K562 (cell line): ENCODE results near the gene COBLL1. TPM values are rescaled to one million over a fixed set of nuclear protein-coding genes. Genes with fewer than 3 reads are reported as not detected.

Source experiments
- ATAC-seq: fragments of 200-7000 bp; cut with Tn5 transposase; 3 replicates; pipeline ENCODE4 v1.9.1; 2020; ENCODE audit warnings: moderate library complexity
- BruUV-seq: library from RNA; stranded (reverse); fragments of 400-500 nt; replicated peaks from 2 replicates; lab custom pipeline; 2021; lab: Mats Ljungman, UMichigan
- CTCF ChIA-PET: fragments of 300-600 bp; formaldehyde crosslinking; extraction: SDS; loops from one replicate; lab custom pipeline; 2021; ENCODE audit warnings: low intra/inter-chr PET ratio; lab: Yijun Ruan, JAX
- POLR2A ChIA-PET: fragments of 300-600, 350-650 bp; sonication (Branson Sonifier 250); formaldehyde crosslinking; extraction: SDS; loops from one replicate; lab custom pipeline; 2021; ENCODE audit warnings: antibody characterized with exemption, inconsistent platforms; lab: Yijun Ruan, JAX
- DNase-seq, 4 experiments: peaks; one replicate each; pipeline versions ENCODE4 v3.0.0 to v3.0.0-alpha.2; 2011 to 2018; ENCODE audit warnings: low spot score in 3 of 4, mixed read lengths in 3 of 4; ENCODE audit errors: extremely low read depth in 1 of 4
- FAIRE-seq: peaks from 2 replicates; lab custom pipeline; 2011; peaks lifted over from hg19 to GRCh38; lab: Jason Lieb, UNC
- H2AFZ ChIP-seq: 2 replicates; pipeline ENCODE4 v1.6.0; 2011; ENCODE audit warnings: low read depth, low read length, control low read depth, inconsistent platforms
- H3K27ac ChIP-seq: fragments of 200-600 bp; 3 replicates; pipeline ENCODE4 v1.8.0; 2011; ENCODE audit warnings: low read depth, mild to moderate bottlenecking, control low read depth, inconsistent platforms, low read length, moderate library complexity, mixed read lengths; ENCODE audit errors: extremely low read depth
- H3K27me3 ChIP-seq, 2 experiments: fragments of 300-600 bp in 1 of 2; 2 replicates in 1 of 2; 3 replicates in 1 of 2; pipeline versions ENCODE4 v1.6.0 to v1.8.0; 2011; ENCODE audit warnings: inconsistent platforms in 2 of 2, low read length in 2 of 2, mild to moderate bottlenecking in 1 of 2, mixed read lengths in 1 of 2, moderate library complexity in 1 of 2; ENCODE audit not compliant: control insufficient read depth in 2 of 2, insufficient read depth in 2 of 2
- H3K36me3 ChIP-seq: fragments of 300-600 bp; 3 replicates; pipeline ENCODE4 v1.8.0; 2011; ENCODE audit warnings: mild to moderate bottlenecking, low read length, inconsistent platforms; ENCODE audit not compliant: control insufficient read depth, insufficient read depth
- H3K4me1 ChIP-seq, 2 experiments: fragments of 200-600 bp in 1 of 2; replicated peaks in 1 of 2; 2 replicates in 1 of 2; 3 replicates in 1 of 2; pipeline versions ENCODE4 v1.5.1 to v1.8.0; 2011; ENCODE audit warnings: inconsistent platforms in 2 of 2, low read length in 2 of 2, mild to moderate bottlenecking in 1 of 2, mixed read lengths in 1 of 2, moderate library complexity in 1 of 2; ENCODE audit not compliant: control insufficient read depth in 2 of 2, insufficient read depth in 2 of 2
- H3K4me2 ChIP-seq: 2 replicates; pipeline ENCODE4 v1.6.1; 2011; ENCODE audit warnings: low read length, control low read depth, inconsistent platforms, mixed read lengths; ENCODE audit not compliant: insufficient read depth
- H3K4me3 ChIP-seq: fragments of 200-600 bp; sonication (generic), shearing (Covaris generic); 2 replicates; pipeline ENCODE4 v1.5.1; 2016; ENCODE audit warnings: control low read depth, inconsistent platforms
- H3K79me2 ChIP-seq: fragments of 200-600 bp; 3 replicates; pipeline ENCODE4 v1.8.0; 2011; ENCODE audit warnings: low read length, inconsistent platforms; ENCODE audit not compliant: control insufficient read depth, insufficient read depth
- H3K9ac ChIP-seq, 2 experiments: 2 replicates each; pipeline versions ENCODE4 v1.6.0 to v1.6.1; 2011; ENCODE audit warnings: low read depth in 2 of 2, low read length in 2 of 2, control low read depth in 1 of 2, inconsistent platforms in 1 of 2, mild to moderate bottlenecking in 1 of 2, mixed read lengths in 1 of 2; ENCODE audit not compliant: insufficient read depth in 1 of 2
- H3K9me1 ChIP-seq: one replicate; pipeline ENCODE4 v1.6.0; 2011; ENCODE audit warnings: inconsistent platforms, mild to moderate bottlenecking, low read length, moderate library complexity; ENCODE audit not compliant: control insufficient read depth, insufficient read depth
- H3K9me3 ChIP-seq: replicated peaks from 2 replicates; pipeline ENCODE4 v1.5.1; 2011; ENCODE audit warnings: low read depth, low read length, inconsistent platforms; ENCODE audit not compliant: control insufficient read depth, insufficient read depth
- H4K20me1 ChIP-seq: replicated peaks from 2 replicates; pipeline ENCODE4 v1.6.1; 2011; ENCODE audit warnings: low read length, inconsistent platforms, mixed read lengths; ENCODE audit not compliant: control insufficient read depth, insufficient read depth
- CCAR2 ChIP-seq: fragments of 200-400 bp; formaldehyde crosslinking; IDR thresholded peaks from 2 replicates; pipeline ENCODE4 v1.6.1; 2017; ENCODE audit warnings: mild to moderate bottlenecking, low read depth, low read length
- CGGBP1 ChIP-seq: fragments of 250-450 bp; sonication (Bioruptor Pico); IDR thresholded peaks from 2 replicates; pipeline ENCODE4 v1.9.0; 2021; ENCODE audit warnings: mild to moderate bottlenecking
- DIDO1 ChIP-seq: fragments of 450-650 bp; IDR thresholded peaks from 2 replicates; pipeline ENCODE4 v1.6.1; 2016; ENCODE audit warnings: low read depth, missing biosample characterization, missing genetic modification characterization
- DLX4 ChIP-seq: fragments of 250-450 bp; sonication (Bioruptor Pico); IDR thresholded peaks from 2 replicates; pipeline ENCODE4 v1.6.1; 2021; ENCODE audit warnings: mild to moderate bottlenecking
- FOSL1 ChIP-seq: fragments of 200-800 bp; sonication (Bioruptor generic); conservative IDR thresholded peaks from 2 replicates; pipeline ENCODE4 v1.6.1; 2016; ENCODE audit warnings: missing genetic modification characterization, missing compliant biosample characterization
- IRF2 ChIP-seq: sonication (generic); formaldehyde crosslinking; IDR thresholded peaks from 2 replicates; pipeline ENCODE4 v1.8.1; 2022; ENCODE audit warnings: mild to moderate bottlenecking, missing genetic modification reagents
- MAFK ChIP-seq: IDR thresholded peaks from 2 replicates; pipeline ENCODE4 v1.6.1; 2011; ENCODE audit warnings: low read length, improper control_type of control experiment
- MTF1 ChIP-seq: fragments of 250-450 bp; sonication (Bioruptor Pico); IDR thresholded peaks from 2 replicates; pipeline ENCODE4 v1.9.0; 2021; ENCODE audit warnings: moderate library complexity, mild to moderate bottlenecking, inconsistent platforms, borderline replicate concordance
- PML ChIP-seq: IDR thresholded peaks from 2 replicates; pipeline ENCODE4 v1.6.1; 2012; ENCODE audit warnings: low read length, inconsistent platforms
- TEAD1 ChIP-seq, 2 experiments: fragments of 450-650 bp in 1 of 2; sonication (generic) in 1 of 2; formaldehyde crosslinking; IDR thresholded peaks; 2 replicates each; pipeline versions ENCODE4 v1.4.0 to v1.8.0; 2020 to 2022; ENCODE audit warnings: mild to moderate bottlenecking in 2 of 2, missing genetic modification reagents in 1 of 2
- ZNF75A ChIP-seq: fragments of 450-650 bp; formaldehyde crosslinking; IDR thresholded peaks from 2 replicates; pipeline ENCODE4 v1.4.0; 2020; ENCODE audit warnings: mild to moderate bottlenecking
- WGBS: fragments of 100-300 bp; shearing (Covaris generic); methylation state at CpG from one replicate; pipeline ENCODE4 v1.1.6; 2016; ENCODE audit warnings: low coverage, mixed read lengths; ENCODE audit not compliant: insufficient coverage; ENCODE audit errors: missing lambda C conversion rate; 5-methylcytosine and 5-hydroxymethylcytosine counted together
- in situ Hi-C: fragments of 300-500 bp; cut with MboI; formaldehyde crosslinking; loops from 4 replicates; pipeline ENCODE4 v1.15.0; 2018; ENCODE audit warnings: inconsistent platforms, mixed read lengths
- intact Hi-C: fragments of 100-400 bp; cut with micrococcal nuclease; formaldehyde crosslinking; loops from 2 replicates; pipeline ENCODE4 v1.14.2; 2022
- polyA plus RNA-seq, 8 experiments: library from polyadenylated mRNA; depleted of rRNA in 4 of 8; stranded (reverse) in 5 of 8; unstranded in 3 of 8; fragments of >200 nt; fragmentation: Nextera tagmentation in 2 of 8; fragmentation: Illumina TruSeq in 1 of 8; extraction: Ambion mirVana in 2 of 8; extraction: Trizol in 1 of 8; gene quantifications; 2 replicates each; pipeline versions ENCODE4 v1.2.1 to v1.2.3, GENCODE V29; 2011 to 2014; ENCODE audit warnings: inconsistent platforms in 1 of 8, missing spikeins in 1 of 8
- total RNA-seq, 7 experiments: library from RNA; depleted of rRNA in 6 of 7; stranded (reverse); fragments of >200 nt in 6 of 7; fragmentation: Illumina TruSeq in 2 of 7; extraction: Trizol in 2 of 7; gene quantifications; 2 replicates each; pipeline versions ENCODE4 v1.2.1 to v1.2.3, GENCODE V29; 2011 to 2021; ENCODE audit warnings: low replicate concordance in 1 of 7
- TF ChIP-seq, protein P1 (sequence below): fragments of 200-800 bp; sonication (Bioruptor generic); IDR thresholded peaks from 2 replicates; pipeline ENCODE4 v1.6.1; 2017; ENCODE audit warnings: missing genetic modification characterization, missing compliant biosample characterization
- TF ChIP-seq, protein P2 (sequence below): sonication (generic); formaldehyde crosslinking; IDR thresholded peaks from 2 replicates; pipeline ENCODE4 v1.8.1; 2023; ENCODE audit warnings: missing genetic modification reagents, mild to moderate bottlenecking, borderline replicate concordance
- TF ChIP-seq, protein P3 (sequence below): fragments of 450-650 bp; formaldehyde crosslinking; IDR thresholded peaks from 2 replicates; pipeline ENCODE4 v1.4.0; 2020; ENCODE audit warnings: mild to moderate bottlenecking

Gene COBLL1
- total and polyA plus RNA-seq, 9 of the 15 experiments (the other 6 are each of a cell fraction or from before 2014, with no cell fraction given): 0.07 to 1.6 (median 0.71) TPM

- intact Hi-C loops (no loop called here), in situ Hi-C loops (no loop called here)
- no peaks in the 10 kb centered on the region for H4K20me1 ChIP-seq
- ATAC-seq (no peak), DNase-seq (no peak), FAIRE-seq (no peak)
- CTCF ChIA-PET: no interaction called here
- H3K4me2 ChIP-seq: no peak overlapping the region
- H3K9ac ChIP-seq: no peak overlapping the region
- WGBS: 3% methylated on average over 3 of the region's 3 CpGs
- no peak overlapping the region for H3K4me3 ChIP-seq
- no peaks in the 10 kb centered on the region for H3K9me3 ChIP-seq
- no peaks in the 10 kb centered on the region for H3K9me1 ChIP-seq
- H3K27me3 ChIP-seq: no peaks in the 10 kb centered on the region
- H3K79me2 ChIP-seq: no peaks in the 10 kb centered on the region
- POLR2A ChIA-PET: no interaction called here
- H3K4me1 ChIP-seq: no peaks in the 10 kb centered on the region
- H3K27ac ChIP-seq: no peak overlapping the region
- no peak overlapping the region for H2AFZ ChIP-seq
- no peaks in the 10 kb centered on the region for H3K36me3 ChIP-seq
- BruUV-seq: no TSS peak
- TF ChIP-seq MAFK (no peak), MTF1 (CRISPR knock-in tag) (no peak), CGGBP1 (no peak), DIDO1 (tag) (no peak), FOSL1 (tag) (no peak), IRF2 (no peak), CCAR2 (no peak), TEAD1 (CRISPR knock-in tag; IDR thresholded peaks at IDR 0.05) (no peak), DLX4 (no peak), ZNF75A (CRISPR knock-in tag) (no peak), PML (no peak)
- TF ChIP-seq, protein P1, sequence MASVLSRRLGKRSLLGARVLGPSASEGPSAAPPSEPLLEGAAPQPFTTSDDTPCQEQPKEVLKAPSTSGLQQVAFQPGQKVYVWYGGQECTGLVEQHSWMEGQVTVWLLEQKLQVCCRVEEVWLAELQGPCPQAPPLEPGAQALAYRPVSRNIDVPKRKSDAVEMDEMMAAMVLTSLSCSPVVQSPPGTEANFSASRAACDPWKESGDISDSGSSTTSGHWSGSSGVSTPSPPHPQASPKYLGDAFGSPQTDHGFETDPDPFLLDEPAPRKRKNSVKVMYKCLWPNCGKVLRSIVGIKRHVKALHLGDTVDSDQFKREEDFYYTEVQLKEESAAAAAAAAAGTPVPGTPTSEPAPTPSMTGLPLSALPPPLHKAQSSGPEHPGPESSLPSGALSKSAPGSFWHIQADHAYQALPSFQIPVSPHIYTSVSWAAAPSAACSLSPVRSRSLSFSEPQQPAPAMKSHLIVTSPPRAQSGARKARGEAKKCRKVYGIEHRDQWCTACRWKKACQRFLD (CRISPR knock-in tag): no peak
- TF ChIP-seq, protein P2, sequence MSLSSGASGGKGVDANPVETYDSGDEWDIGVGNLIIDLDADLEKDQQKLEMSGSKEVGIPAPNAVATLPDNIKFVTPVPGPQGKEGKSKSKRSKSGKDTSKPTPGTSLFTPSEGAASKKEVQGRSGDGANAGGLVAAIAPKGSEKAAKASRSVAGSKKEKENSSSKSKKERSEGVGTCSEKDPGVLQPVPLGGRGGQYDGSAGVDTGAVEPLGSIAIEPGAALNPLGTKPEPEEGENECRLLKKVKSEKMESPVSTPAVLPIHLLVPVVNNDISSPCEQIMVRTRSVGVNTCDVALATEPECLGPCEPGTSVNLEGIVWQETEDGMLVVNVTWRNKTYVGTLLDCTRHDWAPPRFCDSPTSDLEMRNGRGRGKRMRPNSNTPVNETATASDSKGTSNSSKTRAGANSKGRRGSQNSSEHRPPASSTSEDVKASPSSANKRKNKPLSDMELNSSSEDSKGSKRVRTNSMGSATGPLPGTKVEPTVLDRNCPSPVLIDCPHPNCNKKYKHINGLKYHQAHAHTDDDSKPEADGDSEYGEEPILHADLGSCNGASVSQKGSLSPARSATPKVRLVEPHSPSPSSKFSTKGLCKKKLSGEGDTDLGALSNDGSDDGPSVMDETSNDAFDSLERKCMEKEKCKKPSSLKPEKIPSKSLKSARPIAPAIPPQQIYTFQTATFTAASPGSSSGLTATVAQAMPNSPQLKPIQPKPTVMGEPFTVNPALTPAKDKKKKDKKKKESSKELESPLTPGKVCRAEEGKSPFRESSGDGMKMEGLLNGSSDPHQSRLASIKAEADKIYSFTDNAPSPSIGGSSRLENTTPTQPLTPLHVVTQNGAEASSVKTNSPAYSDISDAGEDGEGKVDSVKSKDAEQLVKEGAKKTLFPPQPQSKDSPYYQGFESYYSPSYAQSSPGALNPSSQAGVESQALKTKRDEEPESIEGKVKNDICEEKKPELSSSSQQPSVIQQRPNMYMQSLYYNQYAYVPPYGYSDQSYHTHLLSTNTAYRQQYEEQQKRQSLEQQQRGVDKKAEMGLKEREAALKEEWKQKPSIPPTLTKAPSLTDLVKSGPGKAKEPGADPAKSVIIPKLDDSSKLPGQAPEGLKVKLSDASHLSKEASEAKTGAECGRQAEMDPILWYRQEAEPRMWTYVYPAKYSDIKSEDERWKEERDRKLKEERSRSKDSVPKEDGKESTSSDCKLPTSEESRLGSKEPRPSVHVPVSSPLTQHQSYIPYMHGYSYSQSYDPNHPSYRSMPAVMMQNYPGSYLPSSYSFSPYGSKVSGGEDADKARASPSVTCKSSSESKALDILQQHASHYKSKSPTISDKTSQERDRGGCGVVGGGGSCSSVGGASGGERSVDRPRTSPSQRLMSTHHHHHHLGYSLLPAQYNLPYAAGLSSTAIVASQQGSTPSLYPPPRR (CRISPR knock-in tag): no peak
- TF ChIP-seq, protein P3, sequence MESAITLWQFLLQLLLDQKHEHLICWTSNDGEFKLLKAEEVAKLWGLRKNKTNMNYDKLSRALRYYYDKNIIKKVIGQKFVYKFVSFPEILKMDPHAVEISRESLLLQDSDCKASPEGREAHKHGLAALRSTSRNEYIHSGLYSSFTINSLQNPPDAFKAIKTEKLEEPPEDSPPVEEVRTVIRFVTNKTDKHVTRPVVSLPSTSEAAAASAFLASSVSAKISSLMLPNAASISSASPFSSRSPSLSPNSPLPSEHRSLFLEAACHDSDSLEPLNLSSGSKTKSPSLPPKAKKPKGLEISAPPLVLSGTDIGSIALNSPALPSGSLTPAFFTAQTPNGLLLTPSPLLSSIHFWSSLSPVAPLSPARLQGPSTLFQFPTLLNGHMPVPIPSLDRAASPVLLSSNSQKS (CRISPR knock-in tag): no peak
These were observed 137.5 kb downstream of the COBLL1 start for GRCh38 chr2:164703915-164704706.
